HG02973 (cell line): ENCODE results near the gene POLR2L.
A peak's percentile ranks its signal among the peaks of the same experiment; 100 is the strongest.

Experiments used
- ATAC-seq: cut with Tn5 transposase; IDR thresholded peaks from one replicate; pipeline ENCODE4 v1.9.1; 2021; ENCODE audit warnings: moderate library complexity; ENCODE audit not compliant: unreplicated experiment

POLR2L gene

GRCh38 chr11:813456-814096, 28.8 kb downstream of the POLR2L start:
- ATAC-seq, result no peak

DNA sequence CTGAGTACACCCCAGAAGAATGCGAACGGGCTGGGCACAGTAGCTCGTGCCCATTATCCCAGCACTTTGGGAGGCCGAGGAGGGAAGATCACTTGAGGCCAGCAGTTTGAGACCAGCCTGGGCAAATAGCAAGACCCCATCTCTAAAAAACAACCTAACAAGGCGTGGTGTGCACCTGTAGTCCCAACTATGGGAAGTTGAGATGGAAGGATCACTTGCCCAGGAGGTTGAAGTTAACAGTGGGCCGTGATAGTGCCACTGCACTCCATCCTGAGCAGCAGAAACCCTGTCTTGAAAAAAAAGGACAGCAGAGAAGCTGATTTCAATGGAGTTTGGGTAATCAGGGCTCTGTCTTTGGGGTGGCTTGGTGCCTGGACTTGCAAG, 29.3 kb downstream of the POLR2L start:
- ATAC-seq, result no peak

GRCh38 chr11:812390-812789, 29.9 kb downstream of the POLR2L start:
- no peak for ATAC-seq

GRCh38 chr11:811446-812245, 30.7 kb downstream of the POLR2L start:
- ATAC-seq, result no peak

- ATAC-seq, result peak; percentile 13
Measured at GRCh38 chr11:810040-810567, 32.2 kb downstream of the POLR2L start.

- peak; percentile 70 for ATAC-seq
Measured at GRCh38 chr11:809287-810039, 32.9 kb downstream of the POLR2L start, which contains the start of gene RPLP2. Gene RPLP2 (plus strand): TSS chr11:809967. CDS start chr11:810235, 268 bp downstream.

DNA sequence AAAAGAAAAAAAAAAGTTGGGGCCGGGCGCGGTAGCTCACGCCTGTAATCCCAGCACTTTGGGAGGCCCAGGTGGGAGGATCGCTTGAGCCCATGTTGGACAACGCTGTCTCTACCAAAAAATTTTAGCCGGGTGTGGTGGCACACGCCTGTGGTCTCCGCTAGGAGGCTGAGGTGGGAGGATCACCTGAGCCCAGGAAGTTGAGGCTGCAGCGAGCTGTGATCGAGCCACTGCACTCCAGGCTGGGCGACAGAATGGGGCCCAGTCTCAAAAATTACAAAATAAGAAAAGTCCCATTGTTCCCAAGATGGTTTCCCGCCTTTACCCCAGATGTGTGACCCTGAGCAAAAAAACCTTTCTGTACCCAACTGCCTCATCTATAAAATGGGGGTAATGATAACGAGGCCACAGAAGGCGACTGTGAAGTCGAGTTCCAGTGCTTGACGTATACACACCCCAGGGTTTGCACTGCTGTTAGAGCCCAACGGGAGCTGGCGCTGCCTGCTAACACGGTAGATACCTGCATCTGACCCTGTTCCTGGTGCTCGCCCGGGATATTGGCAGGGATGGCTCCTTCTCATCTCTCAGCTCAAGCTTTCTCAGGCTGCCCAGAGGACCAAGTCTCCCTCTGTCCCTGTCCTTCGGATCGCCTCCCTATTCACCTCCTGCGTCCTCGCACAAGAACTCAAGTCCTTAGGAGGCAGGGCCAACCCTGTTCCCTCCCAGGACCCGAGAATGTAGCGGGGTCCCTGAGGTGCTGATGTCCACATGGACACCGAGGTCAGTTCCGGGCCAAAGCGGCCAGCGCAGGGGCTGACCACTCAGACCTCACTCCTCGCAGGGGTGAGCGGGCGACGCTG, 33.7 kb downstream of the POLR2L start:
- ATAC-seq, result no peak

DNA sequence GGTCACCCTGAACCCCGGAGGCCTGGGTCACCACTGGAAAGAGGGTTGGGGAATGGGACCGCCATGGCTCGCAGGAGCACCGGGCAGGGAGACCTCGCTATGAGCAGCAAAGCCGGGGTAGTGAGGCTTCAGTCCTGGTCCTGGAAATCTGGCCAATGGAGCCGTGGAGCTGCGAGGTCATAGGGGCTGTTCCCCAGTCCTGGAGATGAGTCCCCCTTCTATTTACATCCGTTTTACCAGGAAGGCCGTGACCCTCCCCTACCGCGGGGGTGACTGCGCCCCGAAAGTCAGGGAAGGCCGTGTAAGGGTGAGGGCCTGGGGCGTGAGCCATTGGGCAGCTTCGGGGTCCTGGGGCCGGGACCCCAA, 37.7 kb downstream of the POLR2L start:
- ATAC-seq, result no peak

DNA sequence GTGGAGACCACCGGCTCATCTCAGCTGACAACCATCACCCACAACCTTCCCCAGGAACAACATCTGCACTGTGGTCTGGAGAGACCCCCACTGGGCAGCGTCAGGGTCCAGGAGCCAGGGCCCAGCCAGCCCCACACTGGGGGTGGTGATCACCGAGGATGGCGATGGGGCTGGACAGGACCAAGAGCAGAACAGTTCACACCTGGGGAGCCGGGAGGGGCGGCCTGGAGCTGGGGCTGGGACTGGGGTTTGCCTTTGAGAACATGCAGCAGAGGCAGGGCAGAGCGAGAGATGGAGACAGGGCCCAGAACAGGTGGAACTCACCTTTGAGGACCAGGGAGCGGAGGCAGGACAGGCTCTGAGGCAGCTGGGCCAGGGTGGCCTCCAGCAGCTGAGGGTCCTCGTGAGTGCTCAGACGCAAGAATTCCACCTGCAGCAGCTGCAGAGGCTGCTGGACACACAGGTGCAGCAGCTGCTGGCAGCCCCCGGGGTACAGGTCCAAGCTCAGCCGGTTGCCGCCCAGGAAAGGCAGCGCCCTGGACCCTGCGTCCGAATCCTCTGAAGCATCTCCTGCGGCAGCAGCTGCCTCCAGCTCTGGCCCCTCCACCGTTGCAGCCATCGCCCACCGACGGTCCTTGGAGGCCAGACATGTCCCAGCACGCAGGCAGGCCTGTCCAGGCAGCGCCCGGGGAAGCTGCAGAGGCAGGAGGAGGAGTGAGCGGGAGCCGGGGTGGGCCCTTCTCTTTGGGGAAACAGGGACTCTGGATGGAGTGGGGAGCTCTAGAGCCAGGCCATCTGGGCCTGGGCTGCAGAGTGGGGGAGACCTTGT, 38.3 kb downstream of the POLR2L start:
- ATAC-seq, result no peak

DNA sequence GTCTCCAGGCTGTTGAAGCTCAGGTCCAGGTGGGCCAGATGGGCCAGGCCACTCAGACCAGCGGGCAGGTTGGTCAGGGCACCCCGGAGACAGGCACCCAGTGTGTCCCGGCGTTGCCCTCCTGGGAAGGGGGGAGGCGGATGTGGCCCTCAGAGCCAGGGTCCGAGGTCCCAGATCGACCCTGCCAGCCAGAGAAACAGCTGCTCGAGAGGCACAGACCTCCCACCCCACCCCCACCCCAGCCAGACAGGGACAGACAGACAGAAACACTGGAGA, 38.9 kb downstream of the POLR2L start:
- ATAC-seq, result no peak

- ATAC-seq, result no peak
Measured at GRCh38 chr11:802693-803466, 39.4 kb downstream of the POLR2L start.

DNA sequence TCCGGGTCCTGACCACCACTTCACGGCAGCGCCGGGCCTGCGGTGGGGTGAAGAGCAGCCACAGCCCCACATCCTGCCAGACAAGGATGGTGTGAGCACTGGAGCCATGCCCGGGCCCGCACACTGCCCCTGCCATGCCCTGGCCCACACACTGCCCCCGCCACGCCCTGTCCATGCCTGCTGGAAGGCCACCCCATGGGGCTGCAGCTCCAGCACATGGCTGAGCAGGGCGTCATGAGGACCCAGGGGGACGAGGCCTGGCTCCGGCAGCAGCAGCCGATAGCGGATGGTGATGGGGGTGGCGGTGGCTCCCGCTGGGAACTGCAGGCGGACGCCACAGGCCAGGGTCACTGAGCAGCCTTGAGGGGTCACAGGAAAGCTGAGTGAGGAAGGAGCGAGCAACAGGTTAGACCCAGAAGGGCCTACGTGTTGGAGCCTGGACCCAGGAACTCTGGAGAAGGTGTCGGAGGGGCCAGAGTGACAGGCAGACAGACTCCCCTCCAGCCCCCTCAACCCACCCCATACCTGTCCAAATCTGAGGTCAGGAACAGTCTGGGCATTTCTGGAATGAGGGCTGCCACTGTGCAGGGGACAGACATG, 40.2 kb downstream of the POLR2L start:
- ATAC-seq, result no peak

- no peak for ATAC-seq
Measured at GRCh38 chr11:801097-801780, 41.1 kb downstream of the POLR2L start.

- ATAC-seq, result no peak
Measured at GRCh38 chr11:800473-800872, 41.9 kb downstream of the POLR2L start.

- no peak for ATAC-seq
Measured at GRCh38 chr11:799641-800316, 42.5 kb downstream of the POLR2L start.

DNA sequence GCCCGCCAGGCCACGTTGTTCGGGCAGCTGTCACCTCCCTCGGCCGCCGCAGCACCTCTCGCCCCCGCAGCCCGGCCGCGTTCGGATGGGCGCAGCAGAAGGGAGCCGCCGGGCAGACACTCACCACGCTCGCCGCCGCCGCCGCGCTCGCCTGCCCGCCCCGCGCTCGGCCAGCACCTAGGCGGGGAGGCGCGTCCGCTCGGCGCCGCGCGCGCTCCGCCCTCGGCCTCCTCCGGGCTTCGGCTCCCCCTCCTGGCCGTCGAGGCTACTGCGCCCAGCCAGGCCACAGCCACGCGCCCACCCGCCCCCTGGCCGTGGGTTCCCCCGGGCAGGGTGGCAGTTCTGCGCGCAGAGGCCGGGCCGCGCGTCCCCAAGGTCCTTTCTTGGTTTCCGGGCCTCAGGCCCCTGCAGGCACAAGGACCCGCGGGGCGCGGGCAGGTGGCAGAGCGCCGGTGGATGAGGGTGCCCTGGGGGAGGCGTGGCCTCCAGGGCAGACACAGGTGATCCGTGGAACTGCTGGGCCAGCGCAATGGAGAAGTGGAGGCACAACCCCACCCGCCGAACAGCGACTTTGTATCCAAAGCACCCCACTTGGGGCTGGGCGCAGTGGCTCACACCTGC, 44.1 kb downstream of the POLR2L start, which contains the start of gene SLC25A22:
SLC25A22 (minus strand) TSS at position 189 of the 621 bp plus-strand sequence. CDS start 3,275 bp downstream, outside the sequence.
- ATAC-seq, result peak; percentile 40
